NOMO-1 (cell line): ENCODE measurements around the gene RNF181.
"Not testable (repeated sequence)": the region's sequence is repeated elsewhere in the genome, so short reads cannot be mapped to it uniquely, and the experiment has no call there.

Experiments used
- DNase-seq, 2 experiments: peaks; one replicate each; lab custom pipeline; 2025; ENCODE audit not compliant: unreplicated experiment in 2 of 2; lab: John Stamatoyannopoulos, UW

Gene RNF181

DNA sequence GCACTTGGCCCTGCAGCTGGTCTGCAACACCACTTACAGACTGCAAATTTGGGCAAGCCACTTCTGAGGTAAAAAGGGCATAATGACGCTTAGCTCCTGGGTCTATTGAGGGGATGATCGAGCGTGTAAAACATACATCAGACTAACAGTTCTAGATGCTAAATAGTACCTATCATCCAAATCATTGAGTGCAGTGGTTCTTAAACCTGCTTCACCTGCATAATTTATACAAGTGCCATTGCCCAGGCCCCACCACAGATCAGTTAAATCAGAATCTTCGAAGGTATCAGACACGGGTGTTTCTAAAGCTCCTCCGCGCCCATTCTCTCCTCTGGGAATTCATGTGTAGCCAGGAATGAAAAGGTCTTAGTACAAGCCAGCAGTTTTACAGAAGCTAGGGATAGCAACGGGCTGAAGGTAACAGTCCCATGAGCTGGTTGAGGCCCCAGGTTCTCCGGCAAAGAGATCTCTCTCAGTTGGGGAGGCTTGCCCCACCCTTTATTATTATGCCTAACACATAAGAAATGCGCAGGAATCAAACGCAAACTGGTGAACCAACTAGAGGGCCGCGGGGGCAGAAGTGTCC, 737 bp upstream of the RNF181 start:
- no peak for DNase-seq

DNA sequence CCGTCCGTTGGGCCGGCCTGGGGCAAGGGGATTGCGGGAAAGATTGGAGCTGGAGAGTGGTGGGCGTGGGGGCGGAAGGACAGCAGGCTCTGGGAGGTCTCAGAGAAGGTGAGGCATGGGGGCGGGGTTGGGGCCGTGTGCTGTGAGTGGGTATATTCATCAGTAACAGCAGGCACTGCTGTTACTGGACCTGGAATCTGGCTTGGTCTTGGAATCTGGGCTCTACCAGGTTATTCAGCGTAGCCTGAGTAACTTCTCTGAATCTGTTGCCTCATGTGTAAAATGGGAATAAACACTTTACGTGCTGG, 435 bp downstream of the RNF181 start:
- no peak for DNase-seq

DNA sequence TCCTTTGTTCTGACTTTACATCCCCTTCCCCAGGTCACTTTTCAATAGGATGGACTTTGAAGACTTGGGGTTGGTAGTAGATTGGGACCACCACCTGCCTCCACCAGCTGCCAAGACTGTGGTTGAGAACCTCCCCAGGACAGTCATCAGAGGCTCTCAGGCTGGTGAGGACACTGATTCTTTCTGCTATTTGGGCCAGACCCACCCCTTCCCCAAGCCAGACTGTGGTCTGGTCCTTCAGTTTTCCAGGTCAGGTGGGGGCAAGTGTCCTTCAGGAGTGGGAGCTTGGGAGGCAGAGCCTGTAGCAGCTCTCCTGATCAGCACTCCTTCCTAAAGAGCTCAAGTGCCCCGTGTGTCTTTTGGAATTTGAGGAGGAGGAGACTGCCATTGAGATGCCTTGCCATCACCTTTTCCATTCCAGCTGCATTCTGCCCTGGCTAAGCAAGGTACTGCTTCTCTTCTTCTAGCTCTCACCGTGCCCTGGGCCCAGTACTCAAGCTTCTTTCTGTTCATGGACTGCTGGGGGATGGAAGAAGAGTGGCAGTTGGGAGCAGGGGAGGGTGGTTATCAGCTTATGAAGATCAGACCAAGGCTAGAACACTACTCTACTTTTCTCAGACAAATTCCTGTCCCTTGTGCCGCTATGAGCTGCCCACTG, 1.1 kb downstream of the RNF181 start:
- DNase-seq: no peak

DNA sequence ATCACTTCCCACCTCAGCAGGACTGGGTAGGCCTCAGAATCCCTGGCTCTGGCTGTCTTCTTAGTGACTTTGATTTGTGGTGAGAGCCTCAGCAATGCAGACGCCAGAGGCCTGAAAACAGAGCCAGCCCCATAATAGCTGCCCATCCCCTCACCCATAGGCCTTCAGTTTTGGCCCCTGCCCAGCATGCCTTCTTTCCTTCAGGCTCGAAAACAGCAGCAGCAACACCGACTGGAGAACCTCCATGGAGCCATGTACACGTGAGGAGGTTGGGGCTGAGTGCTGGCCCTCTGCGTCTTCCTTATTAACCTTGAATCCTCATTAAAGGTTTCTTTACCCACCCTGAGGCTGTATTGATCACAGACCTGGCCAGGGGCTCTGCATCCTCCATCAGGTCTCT, 1.7 kb downstream of the RNF181 start:
- no peak for DNase-seq

DNA sequence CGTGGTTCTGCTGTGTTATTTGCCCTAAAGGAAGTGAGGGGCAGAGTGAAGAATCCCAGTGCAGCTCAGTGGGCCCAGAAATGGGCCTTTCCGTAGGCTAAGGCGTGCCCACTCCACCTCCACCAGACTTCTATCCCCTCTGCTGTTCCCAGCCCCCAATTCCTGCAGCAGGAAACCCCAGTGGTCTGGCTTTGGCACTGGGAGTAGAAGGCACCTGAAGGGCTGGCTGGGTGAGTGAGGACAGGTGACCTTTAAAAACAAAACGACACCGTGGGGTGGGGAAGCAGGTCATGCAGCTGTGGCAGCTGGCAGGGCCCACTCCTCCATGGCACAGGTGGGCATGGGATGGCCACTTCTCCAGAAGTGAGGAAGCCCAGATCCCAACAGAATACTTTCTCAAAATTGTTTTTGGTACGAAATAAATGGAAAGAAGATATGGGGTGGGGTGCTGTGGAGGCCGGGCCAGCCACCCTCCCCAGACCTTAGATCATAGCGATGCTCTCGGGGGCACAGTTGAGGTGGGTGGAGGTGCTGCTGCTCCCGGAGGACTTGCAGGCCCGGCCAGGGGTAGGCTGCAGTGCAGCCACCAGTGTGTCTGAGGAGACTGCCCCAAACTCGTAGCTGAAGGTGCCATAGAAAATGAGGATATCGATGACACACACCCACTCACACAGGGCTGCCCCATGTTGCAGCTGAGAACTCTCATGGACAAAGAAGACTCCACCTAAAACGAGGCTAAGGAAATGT, 3.2 kb downstream of the RNF181 start:
- no peak for DNase-seq

DNA sequence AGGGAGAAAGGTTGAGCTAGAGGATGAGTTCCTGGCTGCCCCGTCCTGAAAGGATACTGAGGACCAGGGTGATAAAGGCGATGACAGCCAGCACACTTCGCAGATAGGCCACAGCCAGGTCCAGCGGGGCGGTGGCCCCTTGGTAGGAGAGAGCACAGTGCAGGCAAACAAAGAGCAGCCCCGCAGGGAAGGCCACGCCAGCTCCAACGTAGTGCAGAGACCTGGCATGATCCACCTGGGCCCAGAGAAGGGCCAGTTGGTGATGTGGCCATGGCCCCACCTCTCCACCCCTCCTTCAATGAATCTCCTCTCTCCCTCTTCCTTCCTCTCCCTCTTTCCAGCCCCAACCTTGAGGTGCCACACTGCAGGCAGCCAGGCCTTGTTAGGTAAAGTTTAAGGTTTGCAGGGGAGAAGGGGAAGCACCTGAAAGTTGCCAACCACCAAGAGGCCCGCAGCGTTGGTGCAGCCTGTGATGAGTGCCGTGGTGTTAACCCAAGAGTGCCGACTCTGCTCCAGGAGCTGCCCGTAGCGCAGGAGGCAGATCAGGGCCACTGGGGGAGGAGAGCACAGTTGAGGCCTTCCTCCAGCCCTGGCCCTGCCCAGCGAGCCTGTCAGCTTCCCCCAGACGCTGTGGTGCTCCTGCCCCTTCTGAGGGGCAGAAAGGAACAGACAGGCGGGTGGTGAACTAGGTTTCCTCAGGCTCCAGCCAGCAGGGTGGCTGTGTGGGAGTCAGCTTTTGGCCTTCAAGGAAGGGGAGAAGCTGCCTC, 4.1 kb downstream of the RNF181 start:
- no peak for DNase-seq

DNA sequence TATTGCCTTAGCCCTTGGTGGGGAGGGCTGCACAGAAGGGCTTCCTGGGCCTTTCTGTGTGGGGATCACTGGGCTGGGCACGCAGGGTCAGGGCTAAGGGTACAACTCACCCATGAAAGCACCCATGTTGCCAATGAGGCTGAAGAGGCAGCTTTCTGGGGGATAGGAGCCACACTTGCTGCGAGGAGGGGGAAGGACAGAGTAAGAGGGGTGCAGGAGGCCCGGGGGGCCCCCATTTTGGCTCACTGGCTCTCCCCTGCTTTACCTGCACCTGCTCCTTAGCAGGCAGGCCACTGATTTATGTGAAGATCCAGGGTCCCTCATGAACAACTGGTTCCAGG, 4.7 kb downstream of the RNF181 start:
- DNase-seq: no peak

DNA sequence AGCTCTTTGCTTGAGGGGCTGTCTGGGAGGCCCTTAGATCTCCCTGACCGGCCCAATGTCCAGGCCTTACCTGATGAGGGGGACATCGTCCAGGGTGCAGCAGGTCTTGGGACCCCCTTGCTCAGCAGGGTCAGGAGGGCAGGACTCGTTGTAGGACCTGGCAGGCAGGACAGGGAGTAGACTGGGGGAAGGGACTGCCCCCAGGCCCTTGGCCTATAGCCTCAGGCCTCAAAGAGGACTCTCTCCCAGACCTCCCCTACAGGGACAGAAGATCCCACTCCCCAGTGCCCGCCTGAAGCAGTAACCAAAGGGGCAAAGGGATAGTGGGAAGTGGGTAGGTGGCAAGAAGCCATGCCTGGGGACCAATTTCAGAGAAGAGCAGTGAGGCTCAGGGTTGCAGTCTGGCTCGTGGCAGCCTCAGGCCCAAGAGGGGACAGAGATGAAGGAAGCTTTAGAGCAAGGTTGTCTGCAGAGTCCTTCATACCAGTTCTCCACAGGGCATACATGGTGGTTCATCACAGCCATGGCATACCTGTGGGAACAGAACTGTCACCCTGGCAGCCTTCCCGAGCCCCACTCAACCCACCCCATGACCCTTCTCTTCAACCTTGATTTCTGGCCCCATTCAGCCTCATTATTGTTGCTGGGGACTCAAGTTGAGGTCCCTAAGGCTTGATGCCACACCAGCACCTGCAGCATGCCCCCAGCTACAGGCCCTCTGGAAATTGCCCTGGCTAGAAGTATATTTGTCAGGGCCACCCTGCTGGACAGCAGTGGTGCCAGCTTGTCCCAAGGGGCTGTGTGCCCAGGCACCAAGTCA, 5.6 kb downstream of the RNF181 start:
- no peak for DNase-seq

DNA sequence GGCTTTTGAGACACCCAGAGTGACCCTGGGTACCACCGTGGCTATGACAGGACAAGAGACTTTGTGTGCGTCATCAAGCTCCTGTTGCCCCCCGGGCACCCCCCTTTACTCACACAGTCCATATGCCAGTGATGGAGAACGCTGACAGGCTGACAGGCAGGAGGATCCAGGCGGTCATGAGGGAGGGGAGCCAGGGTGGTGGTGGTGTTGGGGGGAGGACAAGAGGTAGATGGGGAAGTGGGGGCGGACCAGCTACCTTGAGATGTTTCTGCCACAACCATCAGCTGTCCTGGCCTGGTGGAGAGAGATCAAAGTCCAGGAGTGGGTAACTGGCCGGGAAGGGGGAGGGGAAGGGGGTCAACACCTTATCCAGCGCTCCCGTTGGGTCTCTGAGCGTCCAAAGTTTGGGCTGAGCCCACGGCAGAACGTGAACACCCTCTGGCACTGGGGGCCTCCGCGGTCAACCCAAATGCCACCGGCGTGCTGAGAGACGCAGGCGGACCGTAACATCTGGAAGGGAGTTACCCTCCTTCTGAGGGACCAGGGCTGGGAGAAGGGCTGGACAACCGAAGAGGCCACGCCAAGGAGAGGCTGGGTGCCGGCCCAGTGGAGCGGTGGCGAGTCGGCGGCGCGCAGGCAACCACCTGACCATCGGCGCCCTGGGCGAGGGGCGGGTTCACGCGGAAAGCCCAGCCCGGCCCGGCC, 6.4 kb downstream of the RNF181 start:
- peak in 1 of 2 experiments; percentile 38 for DNase-seq

DNA sequence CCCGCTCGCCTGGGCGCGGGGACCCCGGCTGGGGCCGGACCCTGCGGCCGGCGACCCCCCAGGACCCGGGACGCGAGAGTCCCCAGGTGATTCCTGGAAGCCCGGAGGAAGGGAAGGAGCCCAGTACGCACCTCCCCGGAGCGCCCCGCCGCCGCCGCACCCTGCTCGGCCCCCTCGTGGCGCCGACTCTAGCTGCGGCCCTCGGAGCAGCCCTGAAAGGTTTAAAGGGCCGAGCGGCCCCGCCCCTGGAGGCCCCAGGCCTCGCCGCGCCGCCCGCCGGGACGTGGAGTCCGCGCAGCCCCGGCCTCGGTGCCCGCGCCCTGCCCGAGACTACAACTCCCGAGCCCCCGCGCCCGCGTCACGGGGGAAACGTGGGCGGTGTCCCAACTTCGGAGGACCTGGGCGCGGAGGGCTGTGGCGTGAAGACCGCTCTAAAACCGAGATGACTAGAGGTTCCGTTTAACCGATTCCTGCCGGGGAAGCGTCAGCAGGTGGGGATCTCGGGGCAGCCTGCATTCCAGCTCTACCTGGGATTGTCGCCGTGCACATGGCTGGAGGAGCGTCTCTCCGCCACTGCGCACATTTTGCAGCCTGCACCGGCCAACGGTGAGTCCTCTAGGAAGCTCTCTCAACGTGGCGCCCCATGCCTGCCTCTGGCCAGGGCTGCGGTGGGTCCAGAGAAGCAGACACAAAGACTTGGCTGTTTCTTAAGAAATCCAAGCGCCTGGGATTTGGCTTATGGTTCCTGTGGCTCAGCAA, 7.1 kb downstream of the RNF181 start, which contains the start of gene TMEM150A:
Gene TMEM150A, minus strand, starts transcription at position 223 of the 759 bp plus-strand sequence. CDS start 750 bp downstream, outside the sequence.
- DNase-seq: peak; percentile 92 to 94

DNA sequence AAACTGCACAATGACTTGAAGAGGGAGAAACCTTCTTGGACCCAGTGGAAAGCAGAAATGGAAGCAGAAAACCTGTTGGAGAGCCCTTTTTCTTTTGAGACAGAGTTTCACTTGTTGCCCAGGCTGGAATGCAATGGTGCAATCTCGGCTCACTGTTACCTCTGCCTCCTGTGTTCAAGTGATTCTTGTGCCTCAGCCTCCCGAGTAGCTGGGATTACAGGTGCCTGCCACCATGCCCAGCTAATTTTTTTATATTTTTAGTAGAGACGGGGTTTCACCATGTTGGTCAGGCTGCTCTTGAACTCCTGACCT, 8.5 kb downstream of the RNF181 start:
- DNase-seq: not testable (repeated sequence)

DNA sequence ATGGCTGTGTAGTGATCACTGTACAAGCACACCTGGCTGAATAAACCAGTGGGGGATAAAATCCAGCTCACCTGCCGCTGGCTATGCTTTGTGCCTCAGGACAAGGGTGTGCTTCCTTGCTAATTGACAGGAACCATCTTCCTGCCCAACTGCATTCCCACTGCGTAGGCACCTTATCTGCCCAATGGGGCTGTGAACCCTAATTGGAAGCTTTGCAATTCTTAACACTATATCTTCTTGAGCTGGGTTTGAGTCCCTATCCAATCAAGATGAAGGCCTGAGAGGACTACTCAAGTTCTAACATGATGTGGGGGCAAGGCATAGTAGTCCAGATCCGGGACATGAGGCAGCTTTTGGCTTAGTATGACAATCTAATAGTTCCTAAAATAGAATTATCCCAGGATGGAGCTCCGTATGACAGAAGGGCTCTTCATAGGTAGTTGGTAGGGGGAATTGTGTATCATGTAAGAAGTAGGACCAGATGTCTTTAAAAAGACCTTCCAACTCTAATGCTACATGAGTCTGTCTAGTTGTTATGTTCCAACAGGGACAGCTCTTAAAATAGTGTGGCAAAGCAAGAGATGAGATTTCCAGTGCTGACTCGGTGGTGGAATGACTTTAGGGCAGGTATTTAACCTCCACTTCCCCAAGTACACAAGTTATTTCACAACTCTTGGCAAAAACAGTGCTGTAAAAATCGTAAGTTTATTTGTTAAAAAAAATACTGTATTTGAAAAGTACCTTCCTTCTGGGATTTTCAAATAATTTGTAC, 9.2 kb downstream of the RNF181 start:
- DNase-seq: no peak

DNA sequence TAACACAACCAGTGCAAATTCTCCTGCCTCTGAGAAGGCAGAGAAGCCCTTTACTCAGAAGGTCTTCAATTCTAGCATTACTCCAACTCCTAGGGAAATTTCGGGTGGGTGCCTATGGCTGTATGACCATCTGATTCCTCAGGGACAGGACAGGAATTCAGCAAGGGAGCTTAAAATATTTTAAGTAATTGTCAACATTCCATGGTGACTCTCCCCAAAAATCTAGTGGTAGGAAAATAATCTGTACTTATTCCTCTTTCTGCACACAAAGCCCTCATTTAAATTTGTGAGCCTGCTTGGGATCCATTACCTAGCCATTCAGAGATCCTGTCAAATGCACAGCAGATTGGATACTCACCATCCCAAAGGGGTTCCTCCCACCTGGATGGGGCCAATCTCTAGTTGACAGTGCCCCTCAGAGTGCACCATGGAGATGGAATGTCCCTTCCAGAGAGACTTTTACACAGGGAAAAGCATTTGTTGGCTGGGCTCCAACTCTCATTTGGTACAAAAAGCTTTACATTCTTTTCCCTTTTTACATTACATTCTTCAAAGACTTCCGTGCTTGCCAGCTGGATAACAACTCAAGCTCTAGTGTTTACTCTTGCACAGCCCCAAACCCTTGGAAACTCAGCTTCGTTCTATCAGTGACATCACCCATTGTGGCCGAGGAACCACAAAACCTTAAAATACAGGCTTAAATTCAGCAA, 10.0 kb downstream of the RNF181 start:
- no peak for DNase-seq

DNA sequence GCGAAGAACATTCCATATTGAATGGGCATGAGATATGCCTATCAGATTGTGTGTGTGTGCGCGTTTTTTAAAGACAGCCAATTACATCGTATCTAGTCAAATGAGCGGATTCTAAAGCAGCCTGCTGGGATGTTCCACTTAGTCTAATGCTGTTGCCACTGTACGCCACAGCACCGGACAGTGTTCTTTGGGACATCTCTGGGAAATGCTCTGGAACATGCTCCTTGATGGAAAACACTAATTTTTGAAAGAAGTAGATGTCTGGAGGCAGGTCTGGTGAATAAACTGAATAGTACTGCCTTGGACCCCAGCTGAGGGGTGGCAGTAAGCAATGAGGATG, 10.5 kb downstream of the RNF181 start:
- no peak for DNase-seq

DNA sequence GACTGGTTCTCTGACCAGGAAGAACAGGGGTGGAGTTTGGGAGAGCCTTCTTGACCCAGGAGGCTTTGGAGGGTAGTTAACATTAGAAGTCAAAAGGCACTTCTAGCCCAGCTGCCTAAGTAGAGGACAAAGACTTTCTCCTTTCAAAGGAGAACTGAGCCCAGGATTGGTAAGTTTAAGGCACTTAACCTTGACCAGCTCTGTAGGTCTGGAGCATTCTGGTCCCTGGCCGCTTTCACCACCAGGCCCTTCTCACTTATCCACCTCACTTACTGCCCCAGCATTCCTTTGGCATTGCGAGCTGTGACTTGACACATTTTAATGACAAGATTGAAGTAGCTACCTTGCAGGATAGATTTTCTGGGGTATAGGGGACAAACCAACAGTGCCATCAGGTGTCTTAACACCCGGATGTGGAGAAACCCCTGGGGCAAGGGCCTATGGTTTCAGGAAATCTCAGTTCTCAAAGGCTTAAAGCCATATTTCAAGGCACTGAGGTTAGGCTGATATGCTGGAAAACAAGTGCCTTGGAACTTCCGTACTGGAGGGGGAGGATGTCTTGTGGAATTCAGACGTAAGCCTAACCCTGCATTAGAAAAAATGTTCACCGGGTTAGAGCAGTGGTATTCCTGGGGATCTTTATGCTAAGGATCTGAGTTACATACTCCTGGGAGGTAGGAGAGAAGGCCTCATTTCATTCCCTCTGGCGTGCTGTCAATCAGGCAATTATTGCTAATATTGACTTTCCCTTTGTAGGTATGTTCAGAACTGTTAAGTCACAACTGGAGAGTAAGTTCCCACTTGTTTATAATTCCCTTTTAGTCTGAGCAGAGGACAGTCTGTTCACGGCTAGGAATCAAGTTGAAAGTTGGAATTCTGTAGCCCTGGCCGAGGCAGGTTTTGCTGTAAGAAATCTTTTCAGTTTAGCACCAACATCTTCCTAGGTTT, 12.0 kb downstream of the RNF181 start:
- DNase-seq: no peak

DNA sequence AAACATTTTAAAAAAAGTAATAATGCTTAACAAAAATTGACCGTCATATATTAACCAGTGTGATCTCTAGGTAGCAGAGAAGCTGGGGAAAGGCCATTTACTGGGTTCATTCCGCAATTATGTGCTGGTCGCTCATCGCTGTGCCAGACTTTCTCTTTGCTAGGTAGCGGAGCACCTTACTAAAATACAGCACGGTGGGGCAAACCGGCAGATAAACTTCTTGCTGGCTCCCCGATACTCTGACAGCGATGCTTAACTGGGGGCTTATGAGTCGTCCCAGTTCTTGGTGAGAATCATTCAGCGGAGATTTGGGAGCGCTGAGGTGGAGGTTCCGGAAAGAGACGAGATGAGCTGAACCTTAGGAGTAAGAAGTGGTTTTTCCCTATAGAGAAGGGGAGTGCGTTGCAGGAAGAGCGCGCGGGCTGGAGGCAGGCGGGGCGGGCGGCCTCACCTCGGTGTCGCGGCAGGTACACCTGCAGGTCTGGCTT, 15.7 kb downstream of the RNF181 start:
- DNase-seq: no peak
